PFSK-1 (cell line): ENCODE results near the gene ERICH6B.

Source experiments
- FOXP2 ChIP-seq: optimal IDR thresholded peaks from 2 replicates; pipeline ENCODE3; 2011; ENCODE audit warnings: borderline replicate concordance, control low read depth, inconsistent platforms; ENCODE audit not compliant: insufficient read depth; ENCODE audit errors: extremely low read length, extremely low read depth
- POLR2AphosphoS5 ChIP-seq: IDR thresholded peaks from 2 replicates; pipeline ENCODE4 v1.6.1; 2012; ENCODE audit warnings: low read depth, mild to moderate bottlenecking, control low read depth, low read length, moderate library complexity
- REST ChIP-seq, 2 experiments: IDR thresholded peaks; 2 replicates each; pipeline versions ENCODE4 v1.6.1 to v1.8.0; 2011 to 2012; ENCODE audit warnings: low read depth in 2 of 2, low read length in 2 of 2, control low read depth in 1 of 2, inconsistent platforms in 1 of 2, mild to moderate bottlenecking in 1 of 2, moderate library complexity in 1 of 2; ENCODE audit not compliant: insufficient read depth in 1 of 2
- SIN3A ChIP-seq: IDR thresholded peaks from 2 replicates; pipeline ENCODE4 v1.6.1; 2012; ENCODE audit warnings: mild to moderate bottlenecking, low read length, moderate library complexity, borderline replicate concordance; ENCODE audit not compliant: insufficient read depth
- TAF1 ChIP-seq: IDR thresholded peaks from 2 replicates; pipeline ENCODE4 v1.6.1; 2012; ENCODE audit warnings: low read length, control low read depth, borderline replicate concordance; ENCODE audit not compliant: insufficient read depth

ERICH6B gene

GRCh38 chr13:45575146-45575829 lies 40.3 kb downstream of the ERICH6B start:
- TF ChIP-seq FOXP2 (no peak), REST (IDR thresholded peaks at IDR 0.05; ENCODE audit: insufficient read depth in 1 of 2, low read depth in 2 of 2, low read length in 2 of 2) (no peak), POLR2AphosphoS5 (no peak), SIN3A (no peak), TAF1 (no peak)

GRCh38 chr13:45565331-45565730 lies 50.2 kb downstream of the ERICH6B start:
- no peak for TF ChIP-seq TAF1
- TF ChIP-seq SIN3A, result no peak
- TF ChIP-seq REST (IDR thresholded peaks at IDR 0.05; ENCODE audit: insufficient read depth in 1 of 2, low read depth in 2 of 2, low read length in 2 of 2), result no peak
- no peak for TF ChIP-seq FOXP2
- no peak for TF ChIP-seq POLR2AphosphoS5

- TF ChIP-seq POLR2AphosphoS5 (no peak), SIN3A (no peak), REST (IDR thresholded peaks at IDR 0.05; ENCODE audit: insufficient read depth in 1 of 2, low read depth in 2 of 2, low read length in 2 of 2) (no peak), TAF1 (no peak), FOXP2 (no peak)
Measured at GRCh38 chr13:45564133-45564776, 51.3 kb downstream of the ERICH6B start.

GRCh38 chr13:45554604-45555109 lies 60.9 kb downstream of the ERICH6B start:
- no peak for TF ChIP-seq POLR2AphosphoS5
- TF ChIP-seq FOXP2, result no peak
- no peak for TF ChIP-seq REST (IDR thresholded peaks at IDR 0.05; ENCODE audit: insufficient read depth in 1 of 2, low read depth in 2 of 2, low read length in 2 of 2)
- TF ChIP-seq TAF1, result no peak
- TF ChIP-seq SIN3A, result no peak

- TF ChIP-seq POLR2AphosphoS5 (no peak), FOXP2 (no peak), SIN3A (no peak), REST (IDR thresholded peaks at IDR 0.05; ENCODE audit: insufficient read depth in 1 of 2, low read depth in 2 of 2, low read length in 2 of 2) (no peak), TAF1 (no peak)
Measured at GRCh38 chr13:45548281-45548680, 67.3 kb downstream of the ERICH6B start.
